Kidney (tissue), 22 donors: Measurements from ENCODE around the gene MSRB1. TPM values are rescaled to one million over a fixed set of nuclear protein-coding genes. Genes with fewer than 3 reads are reported as not detected.

Source experiments
- DNase-seq, 5 donors: peaks; one replicate each; pipeline ENCODE4 v3.0.0-alpha.2; 2013 to 2020
- FAIRE-seq: peaks from 2 replicates; lab custom pipeline; 2012; peaks lifted over from hg19 to GRCh38; lab: Jason Lieb, UNC
- H3K27ac ChIP-seq, 2 donors: one replicate each; pipeline ENCODE4 v1.7.0; 2013; ENCODE audit warnings: low read depth in 2 of 2, low read length in 2 of 2, inconsistent platforms in 1 of 2
- H3K27me3 ChIP-seq: one replicate; pipeline ENCODE4 v1.7.1; 2013; ENCODE audit warnings: low read length, inconsistent platforms; ENCODE audit not compliant: control insufficient read depth, insufficient read depth
- H3K36me3 ChIP-seq, 3 donors: one replicate each; pipeline versions ENCODE4 v1.7.0 to v1.7.1; 2013; ENCODE audit warnings: low read length in 3 of 3, control low read depth in 1 of 3, inconsistent platforms in 1 of 3; ENCODE audit not compliant: insufficient read depth in 3 of 3, control insufficient read depth in 2 of 3
- H3K4me1 ChIP-seq, 3 donors: one replicate each; pipeline versions ENCODE4 v1.7.0 to v1.7.1; 2013; ENCODE audit warnings: low read length in 3 of 3, inconsistent platforms in 1 of 3, low read depth in 1 of 3; ENCODE audit not compliant: control insufficient read depth in 2 of 3, insufficient read depth in 2 of 3
- H3K4me3 ChIP-seq, 3 donors: one replicate each; pipeline versions ENCODE4 v1.7.0 to v1.8.1; 2013; ENCODE audit warnings: low read length in 3 of 3, control low read depth in 1 of 3, inconsistent platforms in 1 of 3
- H3K9ac ChIP-seq, 3 donors: one replicate each; pipeline versions ENCODE4 v1.7.0 to v1.7.1; 2013; ENCODE audit warnings: low read length in 3 of 3, control low read depth in 1 of 3, inconsistent platforms in 1 of 3
- H3K9me3 ChIP-seq, 3 donors: one replicate each; pipeline versions ENCODE4 v1.7.0 to v1.7.1; 2013; ENCODE audit warnings: low read length in 3 of 3, control low read depth in 1 of 3, inconsistent platforms in 1 of 3; ENCODE audit not compliant: control insufficient read depth in 2 of 3, insufficient read depth in 1 of 3
- intact Hi-C: fragments of 100-400 bp; cut with DNase I; formaldehyde crosslinking; loops from one replicate; pipeline ENCODE4 v1.11.1; 2022
- long read RNA-seq, 10 donors: library from polyadenylated mRNA in 1 of 10; unstranded in 1 of 10; transcript quantifications; one replicate each; pipeline ENCODE4 v2.0.0 and lab custom pipeline, GENCODE V29; 2021 to 2026
- polyA plus RNA-seq: library from polyadenylated mRNA; stranded (reverse); fragments of 350-450 nt; fragmentation: Illumina TruSeq; extraction: RNeasy Lipid Tissue Mini Kit (QIAGEN cat#74804); gene quantifications from one replicate; pipeline ENCODE4 v1.2.3, GENCODE V29; 2014; ENCODE audit warnings: low read depth, low replicate concordance; ENCODE audit not compliant: insufficient read depth
- total RNA-seq: library from RNA; stranded (reverse); fragmentation: NEBNext Ultra II Directional; extraction: Animal tissue kit (Norgen Biotek cat#: 25700); gene quantifications from one replicate; pipeline ENCODE4 v1.2.1, GENCODE V29; 2021
- TF ChIP-seq, protein P1 (sequence below): IDR thresholded peaks from 3 replicates; pipeline ENCODE4 v1.5.1; 2012; ENCODE audit warnings: mild to moderate bottlenecking, moderate library complexity, borderline replicate concordance; ENCODE audit not compliant: insufficient read depth; ENCODE audit errors: extremely low read depth
- donor health status: control.
- donor health status: control.
- donor health status: control.
- donor health status: control.
- donor health status: control.
- donor health status: DM: yes; HTN: yes; CAD: no.
- donor health status: Normal renal cell carcinoma (clear cell type).

The MSRB1 gene, protein sequence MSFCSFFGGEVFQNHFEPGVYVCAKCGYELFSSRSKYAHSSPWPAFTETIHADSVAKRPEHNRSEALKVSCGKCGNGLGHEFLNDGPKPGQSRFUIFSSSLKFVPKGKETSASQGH
- total RNA-seq (32.0 TPM), polyA plus RNA-seq (189 TPM)
- long read RNA-seq, donor 1, transcript MSRB1-201 (4 exons, 1,423 nt) = major isoform, 25 of 25 reads
- long read RNA-seq, donor 1, partial matches to known transcripts = 0 of 25 reads
- long read RNA-seq, donor 1, other reads (novel, unspliced or antisense) = 0 of 25 reads
- long read RNA-seq, donor 2, transcript MSRB1-201 (4 exons, 1,423 nt) = major isoform, 46 of 48 reads
- long read RNA-seq, donor 2, partial matches to known transcripts = 0 of 48 reads
- long read RNA-seq, donor 2, other reads (novel, unspliced or antisense) = 0 of 48 reads
- long read RNA-seq, donor 3, transcript MSRB1-201 (4 exons, 1,423 nt) = major isoform, 73 of 74 reads
- long read RNA-seq, donor 3, partial matches to known transcripts = 0 of 74 reads
- long read RNA-seq, donor 3, other reads (novel, unspliced or antisense) = 0 of 74 reads
- long read RNA-seq, donor 4, transcript MSRB1-201 (4 exons, 1,423 nt) = major isoform, 40 of 54 reads
- long read RNA-seq, donor 4, partial matches to known transcripts = 14 of 54 reads
- long read RNA-seq, donor 4, other reads (novel, unspliced or antisense) = 0 of 54 reads
- long read RNA-seq, donor 5, partial matches to known transcripts = 0 of 2 reads
- long read RNA-seq, donor 5, other reads (novel, unspliced or antisense) = 0 of 2 reads
- long read RNA-seq, donor 6, transcript MSRB1-201 (4 exons, 1,423 nt) = major isoform, 42 of 43 reads
- long read RNA-seq, donor 6, partial matches to known transcripts = 0 of 43 reads
- long read RNA-seq, donor 6, other reads (novel, unspliced or antisense) = 0 of 43 reads
- long read RNA-seq, donor 7, transcript MSRB1-201 (4 exons, 1,423 nt) = major isoform, 51 of 54 reads
- long read RNA-seq, donor 7, partial matches to known transcripts = 0 of 54 reads
- long read RNA-seq, donor 7, other reads (novel, unspliced or antisense) = 1 of 54 reads
- long read RNA-seq, donor 8, transcript MSRB1-201 (4 exons, 1,423 nt) = major isoform, 46 of 47 reads
- long read RNA-seq, donor 8, partial matches to known transcripts = 0 of 47 reads
- long read RNA-seq, donor 8, other reads (novel, unspliced or antisense) = 0 of 47 reads
- long read RNA-seq, donor 9, transcript MSRB1-201 (4 exons, 1,423 nt) = major isoform, 24 of 24 reads
- long read RNA-seq, donor 9, partial matches to known transcripts = 0 of 24 reads
- long read RNA-seq, donor 9, other reads (novel, unspliced or antisense) = 0 of 24 reads
- long read RNA-seq, donor 10, transcript MSRB1-201 (4 exons, 1,423 nt) = major isoform, 26 of 27 reads
- long read RNA-seq, donor 10, partial matches to known transcripts = 0 of 27 reads
- long read RNA-seq, donor 10, other reads (novel, unspliced or antisense) = 0 of 27 reads

DNA sequence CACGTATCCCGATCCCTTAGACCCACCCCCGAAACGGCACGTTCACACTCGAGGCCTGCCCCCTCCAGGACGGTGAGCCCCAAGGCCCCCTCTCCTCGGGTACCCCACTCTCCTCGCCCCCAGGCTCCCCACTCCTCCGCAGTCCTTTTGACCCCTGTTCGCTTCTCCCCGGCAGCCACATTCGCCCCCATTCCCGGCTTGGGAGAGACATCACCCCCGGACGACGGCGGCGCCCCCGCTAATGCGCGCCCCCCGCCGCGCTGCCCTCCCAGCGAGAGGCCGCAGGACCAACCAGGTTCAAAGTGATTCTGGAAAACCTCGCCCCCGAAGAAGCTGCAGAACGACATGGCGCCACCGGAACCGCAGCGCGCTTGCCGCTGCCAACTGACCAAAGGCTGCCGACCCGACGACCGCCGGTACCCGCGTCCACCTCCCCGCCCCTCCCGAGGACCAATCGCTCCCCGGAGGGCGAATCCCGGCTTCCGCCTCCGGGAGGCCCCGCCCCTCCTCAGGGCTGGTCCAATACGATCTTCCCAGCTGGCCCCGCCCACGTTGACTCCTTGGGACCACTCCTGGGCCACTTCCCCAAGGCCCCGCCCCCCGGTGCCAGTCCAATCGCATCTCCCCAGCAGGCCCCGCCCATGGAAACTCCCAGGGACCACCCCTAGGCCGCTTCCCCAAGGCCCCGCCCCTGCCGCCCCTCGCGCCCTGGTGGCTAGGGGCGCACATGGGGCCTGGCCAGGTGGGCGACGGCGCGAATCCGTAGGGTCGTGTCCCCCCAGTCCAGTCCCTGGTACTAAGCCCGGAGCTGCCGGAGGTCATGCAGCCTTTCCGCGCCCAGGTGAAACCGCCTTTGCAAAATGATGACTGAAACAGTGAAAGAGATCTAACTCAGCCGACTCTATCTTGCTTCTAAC, at the start of gene MSRB1:
Gene MSRB1, minus strand, starts transcription at position 390 of the 917 bp plus-strand sequence. Its CDS starts 43 bp downstream, at position 347.
- peak within 1 kb of the TSS; percentile 61 to 86 (median 71) for H3K4me3 ChIP-seq
- H3K9me3 ChIP-seq = no peaks in the 10 kb centered on the region
- intact Hi-C loops = no loop called here
- TF ChIP-seq, protein P1, sequence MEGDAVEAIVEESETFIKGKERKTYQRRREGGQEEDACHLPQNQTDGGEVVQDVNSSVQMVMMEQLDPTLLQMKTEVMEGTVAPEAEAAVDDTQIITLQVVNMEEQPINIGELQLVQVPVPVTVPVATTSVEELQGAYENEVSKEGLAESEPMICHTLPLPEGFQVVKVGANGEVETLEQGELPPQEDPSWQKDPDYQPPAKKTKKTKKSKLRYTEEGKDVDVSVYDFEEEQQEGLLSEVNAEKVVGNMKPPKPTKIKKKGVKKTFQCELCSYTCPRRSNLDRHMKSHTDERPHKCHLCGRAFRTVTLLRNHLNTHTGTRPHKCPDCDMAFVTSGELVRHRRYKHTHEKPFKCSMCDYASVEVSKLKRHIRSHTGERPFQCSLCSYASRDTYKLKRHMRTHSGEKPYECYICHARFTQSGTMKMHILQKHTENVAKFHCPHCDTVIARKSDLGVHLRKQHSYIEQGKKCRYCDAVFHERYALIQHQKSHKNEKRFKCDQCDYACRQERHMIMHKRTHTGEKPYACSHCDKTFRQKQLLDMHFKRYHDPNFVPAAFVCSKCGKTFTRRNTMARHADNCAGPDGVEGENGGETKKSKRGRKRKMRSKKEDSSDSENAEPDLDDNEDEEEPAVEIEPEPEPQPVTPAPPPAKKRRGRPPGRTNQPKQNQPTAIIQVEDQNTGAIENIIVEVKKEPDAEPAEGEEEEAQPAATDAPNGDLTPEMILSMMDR = no peak
- peaks cover 0 to 10% (median 0%) of the 10 kb centered on the region in 3 donors for H3K4me1 ChIP-seq
- FAIRE-seq (peak; percentile 94), DNase-seq (peak; percentile 100)
- H3K36me3 ChIP-seq = peaks cover 0 to 7% (median 3%) of the 10 kb centered on the region in 3 donors
- H3K27me3 ChIP-seq = no peaks in the 10 kb centered on the region
- peak within 1 kb of the TSS; percentile 76 to 81 for H3K27ac ChIP-seq
- H3K9ac ChIP-seq = peak within 1 kb of the TSS; percentile 33 to 74 (median 63)

DNA sequence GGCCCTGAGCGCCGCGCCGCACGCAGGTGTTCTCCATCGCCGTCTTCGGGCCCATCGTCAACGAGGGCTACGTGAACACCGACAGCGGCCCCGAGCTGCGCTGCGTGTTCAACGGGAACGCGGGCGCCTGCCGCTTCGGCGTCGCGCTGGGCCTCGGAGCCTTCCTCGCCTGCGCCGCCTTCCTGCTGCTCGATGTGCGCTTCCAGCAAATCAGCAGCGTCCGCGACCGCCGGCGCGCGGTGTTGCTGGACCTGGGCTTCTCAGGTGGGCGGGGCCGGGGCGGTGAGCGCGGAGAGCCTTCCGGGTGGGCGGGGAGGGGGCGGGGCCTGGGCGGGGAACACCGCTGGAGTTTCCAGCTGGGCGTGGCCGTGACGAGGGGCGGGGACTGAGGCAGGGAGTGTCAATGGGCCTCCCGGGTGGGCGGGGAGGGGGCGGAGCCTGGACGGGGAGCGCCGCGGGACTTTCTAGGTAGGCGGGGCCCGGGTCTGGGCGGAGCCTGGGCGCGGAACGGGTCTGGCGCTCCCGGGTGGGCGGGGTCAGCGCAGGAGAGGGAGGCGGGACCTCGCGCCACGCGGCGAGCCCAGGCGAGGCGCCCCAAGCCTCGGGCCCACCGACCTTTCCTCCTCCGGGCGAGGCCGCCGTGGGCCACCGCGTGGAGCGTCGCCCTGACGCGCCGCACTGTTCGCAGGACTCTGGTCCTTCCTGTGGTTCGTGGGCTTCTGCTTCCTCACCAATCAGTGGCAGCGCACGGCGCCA, 49.1 kb upstream of the MSRB1 start:
- peak overlapping the region in 1 of 3 donors; percentile 19 for H3K9ac ChIP-seq
- no peaks in the 10 kb centered on the region for H3K36me3 ChIP-seq
- no peak overlapping the region for H3K27ac ChIP-seq
- TF ChIP-seq, protein P1 = no peak
- peaks cover 19% of the 10 kb centered on the region for H3K27me3 ChIP-seq
- no peak overlapping the region for H3K4me3 ChIP-seq
- H3K4me1 ChIP-seq = peaks cover 0 to 14% (median 0%) of the 10 kb centered on the region in 3 donors
- DNase-seq = peak; percentile 94 to 99 (median 97)
- no peaks in the 10 kb centered on the region for H3K9me3 ChIP-seq
- no peak for FAIRE-seq
- intact Hi-C loops = no loop called here
